GM12874 (cell line): ENCODE results near the gene GRIP2.

ENCODE experiments used
- TF ChIP-seq, protein P1 (sequence below): IDR thresholded peaks from 2 replicates; pipeline ENCODE4 v1.5.1; 2011; ENCODE audit warnings: low read depth, mild to moderate bottlenecking, control low read depth, low read length, moderate library complexity; ENCODE audit not compliant: insufficient read depth

GRIP2 gene

DNA sequence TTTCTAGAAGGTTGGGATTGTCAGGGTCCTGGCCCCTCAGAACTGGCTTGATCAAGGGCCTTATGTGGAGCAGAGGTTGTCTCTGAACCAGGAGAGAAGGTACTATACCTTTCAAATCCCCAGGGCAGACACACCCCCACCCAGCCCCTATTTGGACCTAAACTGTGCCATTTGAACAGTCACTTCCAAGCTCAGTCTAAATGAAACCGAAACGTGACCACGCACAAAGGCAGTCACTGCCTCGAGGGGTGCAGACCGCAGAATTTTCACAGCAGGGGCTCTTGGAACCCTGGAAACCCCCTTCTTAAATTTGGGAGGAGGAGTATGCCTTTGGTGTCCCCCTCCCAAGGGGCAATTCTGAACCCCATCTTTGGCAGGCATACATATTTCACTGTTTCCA, 53.7 kb downstream of the GRIP2 start:
- TF ChIP-seq, protein P1, sequence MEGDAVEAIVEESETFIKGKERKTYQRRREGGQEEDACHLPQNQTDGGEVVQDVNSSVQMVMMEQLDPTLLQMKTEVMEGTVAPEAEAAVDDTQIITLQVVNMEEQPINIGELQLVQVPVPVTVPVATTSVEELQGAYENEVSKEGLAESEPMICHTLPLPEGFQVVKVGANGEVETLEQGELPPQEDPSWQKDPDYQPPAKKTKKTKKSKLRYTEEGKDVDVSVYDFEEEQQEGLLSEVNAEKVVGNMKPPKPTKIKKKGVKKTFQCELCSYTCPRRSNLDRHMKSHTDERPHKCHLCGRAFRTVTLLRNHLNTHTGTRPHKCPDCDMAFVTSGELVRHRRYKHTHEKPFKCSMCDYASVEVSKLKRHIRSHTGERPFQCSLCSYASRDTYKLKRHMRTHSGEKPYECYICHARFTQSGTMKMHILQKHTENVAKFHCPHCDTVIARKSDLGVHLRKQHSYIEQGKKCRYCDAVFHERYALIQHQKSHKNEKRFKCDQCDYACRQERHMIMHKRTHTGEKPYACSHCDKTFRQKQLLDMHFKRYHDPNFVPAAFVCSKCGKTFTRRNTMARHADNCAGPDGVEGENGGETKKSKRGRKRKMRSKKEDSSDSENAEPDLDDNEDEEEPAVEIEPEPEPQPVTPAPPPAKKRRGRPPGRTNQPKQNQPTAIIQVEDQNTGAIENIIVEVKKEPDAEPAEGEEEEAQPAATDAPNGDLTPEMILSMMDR: no peak

DNA sequence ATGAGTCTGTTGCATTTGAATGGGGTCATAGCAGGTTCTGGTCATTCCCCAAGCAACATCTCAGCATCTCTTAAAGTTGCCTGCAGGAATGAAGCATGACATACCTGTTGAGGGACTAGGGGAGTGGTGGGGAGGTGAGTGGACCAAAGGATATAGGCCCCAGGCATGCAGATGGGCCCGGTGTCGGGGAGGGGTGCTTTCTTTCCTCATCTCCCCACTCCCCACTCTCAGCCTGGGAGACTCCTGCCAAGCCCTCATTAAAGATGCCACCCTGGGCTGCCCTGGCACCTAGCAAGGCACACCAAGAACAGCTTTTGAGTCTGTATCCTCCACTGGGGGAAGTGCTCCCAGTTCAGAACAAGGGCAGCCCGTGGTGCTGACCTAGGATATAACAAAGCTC, 54.2 kb downstream of the GRIP2 start:
- TF ChIP-seq, protein P1: no peak

DNA sequence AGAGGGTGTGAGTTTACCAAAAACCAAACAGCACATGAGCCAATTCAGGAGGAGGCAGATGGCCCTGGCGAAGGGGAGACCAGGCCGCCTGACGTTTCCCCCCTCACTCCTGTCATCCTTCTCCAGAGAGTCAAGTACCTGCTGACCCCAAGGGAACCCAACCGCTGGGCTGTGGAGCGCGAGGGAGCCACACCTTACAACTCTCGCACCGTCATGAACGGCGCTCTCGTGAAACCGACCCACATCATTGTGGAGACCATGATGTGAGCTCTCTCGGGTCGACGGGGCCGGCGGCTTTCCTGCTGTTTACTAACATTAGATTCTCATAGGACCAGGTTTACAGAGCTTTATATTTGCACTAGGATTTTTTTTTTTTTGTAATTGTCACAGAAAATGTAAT, 55.4 kb downstream of the GRIP2 start:
- TF ChIP-seq, protein P1: no peak

DNA sequence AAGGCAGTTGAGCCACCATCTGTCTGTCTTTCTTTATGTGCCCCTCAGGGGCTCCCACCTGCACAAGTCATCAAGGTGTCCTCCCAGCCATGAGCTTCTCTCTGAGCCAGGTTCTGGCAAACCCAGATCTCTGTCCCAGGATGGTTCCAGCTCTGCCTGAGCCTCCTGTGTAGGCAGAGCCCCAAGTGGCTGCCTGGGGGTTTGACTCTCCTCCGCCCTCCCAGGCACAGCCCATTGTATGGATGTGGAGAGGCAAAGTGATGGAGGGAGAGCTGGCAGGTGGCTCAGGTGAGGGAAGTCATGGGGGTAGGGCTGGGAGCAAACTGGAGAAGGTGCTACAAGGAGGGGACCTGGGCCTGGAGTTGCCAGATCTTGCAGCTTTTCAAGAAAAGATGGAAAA, 56.9 kb downstream of the GRIP2 start:
- TF ChIP-seq, protein P1: no peak

DNA sequence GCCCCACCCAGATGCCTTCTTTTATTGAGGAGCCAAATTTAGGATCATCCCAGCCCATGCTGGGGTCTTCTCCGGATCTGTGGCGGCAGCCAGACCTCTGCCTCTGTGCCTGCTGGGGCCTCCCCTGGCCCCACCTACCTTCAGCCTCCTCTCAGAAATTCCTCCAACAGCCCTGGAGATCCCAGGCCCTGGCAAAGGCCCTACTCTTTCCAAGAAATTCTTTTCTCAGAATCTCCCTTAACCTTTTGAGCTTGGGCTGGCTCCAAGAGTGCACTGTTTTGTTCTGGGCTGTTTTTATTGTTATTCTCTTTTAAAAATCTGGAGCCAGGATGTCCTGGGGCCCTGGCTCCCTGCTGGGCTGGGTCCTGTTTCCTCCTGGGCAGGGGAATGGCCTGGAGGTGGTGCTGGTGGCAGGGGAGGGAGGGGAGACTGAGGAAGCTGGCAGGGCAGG, 57.8 kb downstream of the GRIP2 start:
- TF ChIP-seq, protein P1: no peak

DNA sequence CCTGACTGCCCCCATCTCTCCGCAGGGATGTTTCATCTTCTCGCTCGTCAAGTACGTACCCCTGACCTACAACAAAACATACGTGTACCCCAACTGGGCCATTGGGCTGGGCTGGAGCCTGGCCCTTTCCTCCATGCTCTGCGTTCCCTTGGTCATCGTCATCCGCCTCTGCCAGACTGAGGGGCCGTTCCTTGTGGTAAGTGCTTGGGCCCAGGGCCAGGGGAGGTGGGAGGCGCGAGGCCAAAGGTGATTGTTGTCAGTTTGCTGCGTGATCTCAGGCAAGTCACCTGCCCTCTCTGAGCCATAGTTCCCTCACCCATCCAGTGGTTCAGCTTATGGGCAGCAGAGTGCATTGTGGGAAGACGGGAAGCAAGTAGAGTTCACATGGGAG, 58.5 kb downstream of the GRIP2 start:
- TF ChIP-seq, protein P1: no peak

DNA sequence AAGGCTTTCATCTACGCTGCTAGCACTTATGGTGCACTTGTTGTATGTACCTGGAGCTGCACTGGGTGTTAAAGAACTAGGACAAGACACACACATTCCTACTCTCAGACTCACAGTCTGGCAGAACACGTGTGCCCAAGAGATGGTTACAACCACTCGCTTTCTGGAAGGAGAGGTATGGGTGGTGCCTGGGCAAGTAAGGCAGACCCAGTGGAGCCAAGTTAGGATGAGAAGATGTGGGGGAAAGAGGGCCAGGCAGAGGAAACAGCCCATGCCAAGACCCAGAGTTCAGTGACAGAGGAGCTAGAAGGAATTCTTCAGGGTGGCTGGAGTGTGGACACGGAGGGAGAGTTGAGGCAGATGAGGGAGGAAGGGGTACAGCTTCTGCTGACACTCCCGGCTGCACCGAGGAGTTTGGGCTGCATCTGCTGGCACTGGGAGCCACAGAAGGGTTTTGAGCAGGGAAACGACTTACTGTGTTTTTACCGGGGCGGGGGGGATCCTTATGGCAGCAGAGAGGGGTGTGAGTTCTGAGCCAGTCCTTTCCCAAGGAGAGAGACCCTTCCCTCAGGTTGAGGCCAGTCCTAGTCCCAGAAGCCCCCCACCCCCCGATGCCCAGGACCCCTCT, 59.0 kb downstream of the GRIP2 start:
- TF ChIP-seq, protein P1: no peak
